HepG2 (cell line): ENCODE measurements around the gene SIAH2. TPM values are rescaled to one million over a fixed set of nuclear protein-coding genes. Genes with fewer than 3 reads are reported as not detected.
A peak's percentile ranks its signal among the peaks of the same experiment; 100 is the strongest.

ENCODE experiments used
- ATAC-seq: fragments of 200-7000 bp; cut with Tn5 transposase; 3 replicates; pipeline ENCODE4 v1.9.1; 2020; ENCODE audit warnings: mild to moderate bottlenecking, moderate library complexity
- BruUV-seq: library from RNA; stranded (reverse); fragments of 400-500 nt; replicated peaks from 2 replicates; lab custom pipeline; 2021; lab: Mats Ljungman, UMichigan
- CTCF ChIA-PET: fragments of 300-600 bp; formaldehyde crosslinking; extraction: SDS; loops from one replicate; lab custom pipeline; 2021; ENCODE audit warnings: low total read pairs, inconsistent platforms, low intra/inter-chr PET ratio; lab: Yijun Ruan, JAX
- POLR2A ChIA-PET: fragments of 350-600 bp; sonication (Branson Sonifier 250); formaldehyde crosslinking; loops from one replicate; lab custom pipeline; 2020; ENCODE audit warnings: antibody characterized with exemption, inconsistent platforms; lab: Yijun Ruan, JAX
- DNase-seq: peaks from one replicate; pipeline ENCODE4 v3.0.0-alpha.2; 2015; ENCODE audit warnings: low spot score
- FAIRE-seq: peaks from 3 replicates; lab custom pipeline; 2011; peaks lifted over from hg19 to GRCh38; lab: Jason Lieb, UNC
- H2AFZ ChIP-seq: one replicate; pipeline ENCODE4 v1.6.1; 2011; ENCODE audit warnings: low read length, inconsistent platforms
- H3K27ac ChIP-seq: fragments of 300-600 bp; 3 replicates; pipeline ENCODE4 v1.8.0; 2011; ENCODE audit warnings: mixed run types, mild to moderate bottlenecking, mixed read lengths, low read length, inconsistent platforms; ENCODE audit not compliant: insufficient read depth; ENCODE audit errors: extremely low read length
- H3K27me3 ChIP-seq, 2 experiments: fragments of 200-600 bp in 1 of 2; 2 replicates in 1 of 2; 3 replicates in 1 of 2; pipeline versions ENCODE4 v1.6.0 to v1.8.0; 2011; ENCODE audit warnings: low read length in 2 of 2, mild to moderate bottlenecking in 2 of 2, moderate library complexity in 2 of 2, inconsistent platforms in 1 of 2; ENCODE audit not compliant: insufficient read depth in 2 of 2, control insufficient read depth in 1 of 2
- H3K36me3 ChIP-seq, 2 experiments: fragments of 200-600 bp in 1 of 2; replicated peaks in 1 of 2; 2 replicates in 1 of 2; 3 replicates in 1 of 2; pipeline versions ENCODE4 v1.5.1 to v1.8.0; 2011; ENCODE audit warnings: low read length in 2 of 2, inconsistent platforms in 1 of 2; ENCODE audit not compliant: insufficient read depth in 2 of 2, control insufficient read depth in 1 of 2
- H3K4me1 ChIP-seq: 2 replicates; pipeline ENCODE4 v1.5.1; 2012; ENCODE audit warnings: low read length, inconsistent platforms; ENCODE audit not compliant: insufficient read depth
- H3K4me2 ChIP-seq: 2 replicates; pipeline ENCODE4 v1.6.0; 2011; ENCODE audit warnings: low read depth, low read length, inconsistent platforms
- H3K4me3 ChIP-seq, 3 experiments: fragments of 200-600 bp in 1 of 3; sonication (generic), shearing (Covaris generic) in 1 of 3; replicated peaks in 1 of 3; 2 replicates each; pipeline ENCODE4 v1.5.1; 2011 to 2016; ENCODE audit warnings: low read length in 3 of 3, inconsistent platforms in 2 of 3, low read depth in 2 of 3, mild to moderate bottlenecking in 2 of 3, control low read depth in 1 of 3, mixed read lengths in 1 of 3; ENCODE audit not compliant: insufficient read depth in 1 of 3
- H3K79me2 ChIP-seq: one replicate; pipeline ENCODE4 v1.6.1; 2011; ENCODE audit warnings: low read length, inconsistent platforms; ENCODE audit not compliant: insufficient read depth
- H3K9ac ChIP-seq: 2 replicates; pipeline ENCODE4 v1.6.0; 2011; ENCODE audit warnings: mild to moderate bottlenecking, low read depth, low read length, inconsistent platforms; ENCODE audit not compliant: insufficient read depth
- H3K9me3 ChIP-seq: 2 replicates; pipeline ENCODE4 v1.5.1; 2012; ENCODE audit warnings: mild to moderate bottlenecking, low read length
- H4K20me1 ChIP-seq: 2 replicates; pipeline ENCODE4 v1.6.0; 2011; ENCODE audit warnings: inconsistent platforms, mild to moderate bottlenecking, low read length, moderate library complexity; ENCODE audit not compliant: insufficient read depth
- BCL6 ChIP-seq: IDR thresholded peaks from 2 replicates; pipeline ENCODE4 v1.6.1; 2016; ENCODE audit warnings: missing genetic modification reagents, missing compliant biosample characterization
- ELF3 ChIP-seq: IDR thresholded peaks from 2 replicates; pipeline ENCODE4 v1.6.1; 2016; ENCODE audit warnings: missing genetic modification reagents, missing compliant biosample characterization
- FOXJ3 ChIP-seq: sonication (generic); formaldehyde crosslinking; IDR thresholded peaks from 2 replicates; pipeline ENCODE4 v1.4.0; 2020; ENCODE audit warnings: missing genetic modification reagents, mild to moderate bottlenecking, borderline replicate concordance
- FOXP1 ChIP-seq, 2 experiments: fragments of 450-650 bp in 1 of 2; IDR thresholded peaks; 2 replicates each; pipeline ENCODE4 v1.6.1; 2017 to 2018; ENCODE audit warnings: antibody characterized with exemption in 1 of 2
- HNF4A ChIP-seq: sonication (generic); formaldehyde crosslinking; IDR thresholded peaks from 2 replicates; pipeline ENCODE4 v1.4.0; 2020; ENCODE audit warnings: missing genetic modification reagents
- ISL2 ChIP-seq: sonication (generic); formaldehyde crosslinking; IDR thresholded peaks from 2 replicates; pipeline ENCODE4 v1.5.0; 2020; ENCODE audit warnings: missing genetic modification reagents
- MED1 ChIP-seq: sonication (generic); formaldehyde crosslinking; IDR thresholded peaks from 2 replicates; pipeline ENCODE4 v1.4.0; 2020; ENCODE audit warnings: missing genetic modification reagents
- NR2F2 ChIP-seq: IDR thresholded peaks from 2 replicates; pipeline ENCODE4 v1.6.1; 2012; ENCODE audit warnings: low read depth, inconsistent platforms, borderline replicate concordance
- PHF21A ChIP-seq: sonication (generic); formaldehyde crosslinking; IDR thresholded peaks from 2 replicates; pipeline ENCODE4 v1.5.0; 2020; ENCODE audit warnings: mild to moderate bottlenecking, missing genetic modification reagents
- RARA ChIP-seq: IDR thresholded peaks from 2 replicates; pipeline ENCODE4 v1.6.1; 2016; ENCODE audit warnings: missing genetic modification reagents, missing compliant biosample characterization
- SAP130 ChIP-seq: IDR thresholded peaks from 2 replicates; pipeline ENCODE4 v1.6.1; 2016; ENCODE audit warnings: low read depth
- SMAD1 ChIP-seq: sonication (generic); formaldehyde crosslinking; IDR thresholded peaks from 2 replicates; pipeline ENCODE4 v1.4.0; 2020; ENCODE audit warnings: missing genetic modification reagents, low read depth, mild to moderate bottlenecking, borderline replicate concordance
- SOX5 ChIP-seq: IDR thresholded peaks from 2 replicates; pipeline ENCODE4 v1.6.1; 2016; ENCODE audit warnings: borderline replicate concordance
- USF2 ChIP-seq, 2 experiments: sonication (generic) in 1 of 2; formaldehyde crosslinking in 1 of 2; IDR thresholded peaks; 2 replicates each; pipeline versions ENCODE4 v1.5.1 to v1.6.1; 2011 to 2020; ENCODE audit warnings: borderline replicate concordance in 1 of 2, low read depth in 1 of 2, low read length in 1 of 2, mild to moderate bottlenecking in 1 of 2, missing genetic modification reagents in 1 of 2, moderate library complexity in 1 of 2
- XRCC5 ChIP-seq: fragments of 200-400 bp; formaldehyde crosslinking; optimal IDR thresholded peaks from 2 replicates; pipeline ENCODE3; 2017; ENCODE audit warnings: mild to moderate bottlenecking, low read length
- ZKSCAN8 ChIP-seq: IDR thresholded peaks from 2 replicates; pipeline ENCODE4 v1.6.1; 2016; ENCODE audit warnings: borderline replicate concordance, missing genetic modification reagents, missing compliant biosample characterization
- ZNF3 ChIP-seq: IDR thresholded peaks from 2 replicates; pipeline ENCODE4 v1.7.0; 2017; ENCODE audit warnings: inconsistent platforms
- ZNF317 ChIP-seq: sonication (generic); formaldehyde crosslinking; IDR thresholded peaks from 2 replicates; pipeline ENCODE4 v1.5.0; 2020; ENCODE audit warnings: mild to moderate bottlenecking, missing genetic modification reagents
- ZNF331 ChIP-seq: sonication (generic); formaldehyde crosslinking; IDR thresholded peaks from 2 replicates; pipeline ENCODE4 v1.4.0; 2020; ENCODE audit warnings: missing genetic modification reagents
- ZNF577 ChIP-seq: sonication (generic); formaldehyde crosslinking; IDR thresholded peaks from 2 replicates; pipeline ENCODE4 v1.4.0; 2020; ENCODE audit warnings: mild to moderate bottlenecking, low read depth, missing genetic modification reagents, borderline replicate concordance
- ZSCAN29 ChIP-seq: sonication (generic); formaldehyde crosslinking; conservative IDR thresholded peaks from 2 replicates; pipeline ENCODE4 v1.4.0; 2020; ENCODE audit warnings: mild to moderate bottlenecking, missing genetic modification reagents
- WGBS: methylation state at CpG from one replicate; pipeline ENCODE4 v1.1.6; 2017; ENCODE audit warnings: low lambda C conversion rate; 5-methylcytosine and 5-hydroxymethylcytosine counted together
- in situ Hi-C: cut with HindIII; loops from 2 replicates; pipeline ENCODE4 v1.10.0; 2017; ENCODE audit warnings: low pct_unique_long_range_greater_than_20kb; ENCODE audit not compliant: extremely low pct_ligation_motif_present
- intact Hi-C: fragments of 100-400 bp; cut with micrococcal nuclease; formaldehyde crosslinking; loops from one replicate; pipeline ENCODE4 v1.10.0; 2022; ENCODE audit not compliant: unreplicated experiment
- polyA plus RNA-seq, 8 experiments: library from polyadenylated mRNA; depleted of rRNA in 3 of 8; stranded (reverse) in 7 of 8; unstranded in 1 of 8; fragments of >200 nt; fragmentation: Illumina TruSeq in 4 of 8; extraction: Trizol in 4 of 8; gene quantifications; 2 replicates each; pipeline versions ENCODE4 v1.2.1 to v1.2.3, GENCODE V29; 2011 to 2016; ENCODE audit warnings: low read depth in 4 of 8, missing spikeins in 1 of 8, mixed read lengths in 1 of 8; ENCODE audit not compliant: insufficient read depth in 1 of 8
- total RNA-seq, 5 experiments: library from RNA; depleted of rRNA; stranded (reverse); fragments of >200 nt; fragmentation: Illumina TruSeq; extraction: Trizol; gene quantifications; 2 replicates each; pipeline ENCODE4 v1.2.3, GENCODE V29; 2016; ENCODE audit warnings: low read depth in 1 of 5
- TF ChIP-seq, protein P1 (sequence below): sonication (generic); formaldehyde crosslinking; conservative IDR thresholded peaks from 2 replicates; pipeline ENCODE4 v1.4.0; 2020; ENCODE audit warnings: missing genetic modification reagents

The SIAH2 gene
- total and polyA plus RNA-seq, 2 of the 13 experiments (the other 11 are each of a cell fraction or from before 2014, with no cell fraction given): 71.8 to 117 TPM

- DNase-seq (peak; percentile 56), ATAC-seq (no peak), FAIRE-seq (no peak)
- 37% methylated on average over 7 of the region's 7 CpGs for WGBS
- no peak overlapping the region for H2AFZ ChIP-seq
- peak overlapping the region; percentile 99 for H3K27ac ChIP-seq
- CTCF ChIA-PET: no interaction called here
- no peaks in the 10 kb centered on the region for H3K9me3 ChIP-seq
- peaks cover 100% of the 10 kb centered on the region for H3K4me1 ChIP-seq
- no TSS peak for BruUV-seq
- POLR2A ChIA-PET: interaction anchor here (1.8 to 2.2 kb wide), 3 partner anchors 11 to 26 kb away, joined by 4 to 30 read pairs (median 8); partner anchors contain the start of gene SIAH2
- peak overlapping the region; percentile 81 for H3K4me2 ChIP-seq
- in situ Hi-C loops (no loop called here), intact Hi-C loops (loop anchor here (10.0 kb wide), 1 partner anchor 335 kb away; the partner anchor contains the start of gene TSC22D2)
- no peaks in the 10 kb centered on the region for H3K27me3 ChIP-seq
- peaks cover 22% of the 10 kb centered on the region for H4K20me1 ChIP-seq
- H3K79me2 ChIP-seq: peaks cover 32% of the 10 kb centered on the region
- no peak overlapping the region; a peak in 1 of 6 replicates for H3K4me3 ChIP-seq
- H3K36me3 ChIP-seq: peaks cover 6 to 28% of the 10 kb centered on the region in 2 experiments; a peak in 4 of 5 replicates
- peak overlapping the region; percentile 80 for H3K9ac ChIP-seq
- TF ChIP-seq SOX5 (CRISPR knock-in tag) (peak; percentile 72; the same call in 1 of the 2 replicates), ZKSCAN8 (CRISPR knock-in tag) (peak; percentile 65; the same call in 1 of the 2 replicates), BCL6 (peak; percentile 79), MED1 (CRISPR knock-in tag) (peak; percentile 64), ISL2 (CRISPR knock-in tag) (peak; percentile 60; the same call in 1 of the 2 replicates), ZNF577 (CRISPR knock-in tag) (no peak), RARA (CRISPR knock-in tag) (peak; percentile 70), SMAD1 (CRISPR knock-in tag) (no peak), USF2 (IDR thresholded peaks at IDR 0.05; ENCODE audit: low read depth, low read length) (no peak), USF2 (CRISPR knock-in tag; IDR thresholded peaks at IDR 0.05; ENCODE audit: borderline replicate concordance) (no peak), ELF3 (CRISPR knock-in tag) (peak; percentile 53; the same call in 1 of the 2 replicates), SAP130 (CRISPR knock-in tag) (peak; percentile 65), ZNF317 (CRISPR knock-in tag) (no peak), ZNF3 (CRISPR knock-in tag) (no peak), FOXP1 (IDR thresholded peaks at IDR 0.05) (no peak), FOXP1 (CRISPR knock-in tag; IDR thresholded peaks at IDR 0.05) (peak; percentile 50; the same call in 1 of the 2 replicates), HNF4A (CRISPR knock-in tag) (peak; percentile 44; the same call in 1 of the 2 replicates), ZSCAN29 (CRISPR knock-in tag) (no peak), XRCC5 (no peak), ZNF331 (CRISPR knock-in tag) (peak; percentile 7; the same call in 1 of the 2 replicates), PHF21A (CRISPR knock-in tag) (peak; percentile 31; the same call in 1 of the 2 replicates), FOXJ3 (peak; percentile 35; the same call in 1 of the 2 replicates), NR2F2 (peak; percentile 61; the same call in 1 of the 2 replicates)
- TF ChIP-seq, protein P1, sequence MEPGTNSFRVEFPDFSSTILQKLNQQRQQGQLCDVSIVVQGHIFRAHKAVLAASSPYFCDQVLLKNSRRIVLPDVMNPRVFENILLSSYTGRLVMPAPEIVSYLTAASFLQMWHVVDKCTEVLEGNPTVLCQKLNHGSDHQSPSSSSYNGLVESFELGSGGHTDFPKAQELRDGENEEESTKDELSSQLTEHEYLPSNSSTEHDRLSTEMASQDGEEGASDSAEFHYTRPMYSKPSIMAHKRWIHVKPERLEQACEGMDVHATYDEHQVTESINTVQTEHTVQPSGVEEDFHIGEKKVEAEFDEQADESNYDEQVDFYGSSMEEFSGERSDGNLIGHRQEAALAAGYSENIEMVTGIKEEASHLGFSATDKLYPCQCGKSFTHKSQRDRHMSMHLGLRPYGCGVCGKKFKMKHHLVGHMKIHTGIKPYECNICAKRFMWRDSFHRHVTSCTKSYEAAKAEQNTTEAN (CRISPR knock-in tag): 0 out of 2 replicates have a peak, but pooled peaks have one; percentile 21
These were observed 23.6 kb downstream of the SIAH2 start for GRCh38 chr3:150739200-150739863.
